ENCODE results near the gene SORCS2.

SORCS2 gene

GRCh38 chr4:7330031-7330596 lies 137.8 kb downstream of the SORCS2 start:
- DNase-seq = no peak

- DNase-seq = no peak
Observed at GRCh38 chr4:7330811-7331681, 138.7 kb downstream of the SORCS2 start.

GRCh38 chr4:7331682-7332000 lies 139.3 kb downstream of the SORCS2 start:
- DNase-seq = no peak

DNA sequence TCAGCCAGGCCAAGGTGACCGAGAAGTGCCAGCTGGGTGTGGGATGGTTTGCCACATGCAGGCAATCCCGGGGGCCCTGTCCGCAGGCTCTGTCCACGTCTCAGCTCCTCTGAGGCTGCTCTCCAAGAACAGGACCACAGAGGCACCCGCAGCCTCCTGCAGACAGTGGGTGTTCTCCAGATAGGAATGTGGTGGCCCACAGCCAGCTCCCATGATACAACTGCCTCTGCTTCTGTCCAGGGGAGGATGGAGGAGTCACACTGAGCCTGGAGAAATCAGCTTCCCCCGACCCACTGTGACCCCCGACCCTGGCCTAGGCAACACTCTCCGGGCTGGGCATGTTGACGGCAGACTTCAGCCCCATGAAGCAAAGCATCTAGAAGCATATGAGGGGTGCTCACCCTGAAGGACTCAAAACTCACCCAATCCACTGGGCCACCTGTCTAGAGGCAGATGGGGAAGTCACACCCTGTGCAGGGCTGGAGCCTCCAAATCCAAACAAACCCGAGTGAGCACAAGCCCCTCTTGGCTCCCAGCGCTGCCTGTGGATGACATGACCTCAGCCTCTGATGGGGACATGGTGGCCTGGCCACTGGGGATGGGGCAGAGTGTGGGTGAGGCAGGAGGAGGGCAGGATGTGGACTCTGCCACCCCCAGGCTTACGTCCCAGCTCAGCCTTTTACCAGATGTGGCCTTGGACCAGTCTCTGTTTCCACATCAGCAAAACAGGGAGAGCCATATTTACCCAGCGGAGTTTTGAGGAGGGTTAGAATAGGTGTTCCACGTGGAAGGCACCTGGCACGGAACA lies 140.1 kb downstream of the SORCS2 start:
- no peak for DNase-seq

DNA sequence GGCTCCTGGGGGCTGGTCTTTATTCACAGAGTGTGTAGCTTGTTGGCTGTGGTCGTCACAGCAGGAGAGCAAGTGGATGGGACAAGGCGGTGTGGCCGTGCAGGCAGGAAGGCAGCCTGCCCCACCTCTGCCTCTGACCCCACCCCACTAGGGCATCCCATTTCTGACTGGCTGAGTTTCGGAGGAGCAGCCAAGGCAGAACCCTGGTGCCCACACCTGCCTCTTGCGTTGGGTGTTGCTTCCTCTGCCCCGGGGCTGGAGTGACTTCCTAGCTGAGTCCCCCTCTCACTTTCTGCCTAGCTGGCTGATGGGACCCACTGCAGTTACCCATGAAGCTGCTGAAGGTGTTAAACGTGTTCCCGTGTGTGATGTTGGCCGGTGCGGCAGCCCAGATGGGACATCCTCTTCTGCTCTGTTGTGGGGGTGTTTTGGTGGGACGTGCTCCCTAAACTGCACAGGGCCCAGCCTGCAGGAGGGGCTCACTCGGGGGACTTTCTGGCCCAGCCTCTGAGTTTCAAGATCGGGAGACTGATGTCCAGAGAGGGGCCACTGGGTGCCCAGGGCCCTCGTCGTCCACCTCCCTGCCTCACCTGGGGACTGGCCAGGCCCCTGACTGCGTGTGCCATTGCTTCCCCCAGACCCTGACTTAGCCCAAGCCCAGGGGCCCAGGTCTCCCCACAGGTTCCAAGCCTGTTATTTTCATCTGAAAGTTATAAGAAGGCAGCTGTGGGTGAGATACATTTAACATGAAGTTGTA lies 140.9 kb downstream of the SORCS2 start:
- no peak for DNase-seq

- DNase-seq = no peak
Observed at GRCh38 chr4:7333801-7334421, 141.6 kb downstream of the SORCS2 start.

GRCh38 chr4:7334521-7335275 lies 142.4 kb downstream of the SORCS2 start:
- DNase-seq = no peak

DNA sequence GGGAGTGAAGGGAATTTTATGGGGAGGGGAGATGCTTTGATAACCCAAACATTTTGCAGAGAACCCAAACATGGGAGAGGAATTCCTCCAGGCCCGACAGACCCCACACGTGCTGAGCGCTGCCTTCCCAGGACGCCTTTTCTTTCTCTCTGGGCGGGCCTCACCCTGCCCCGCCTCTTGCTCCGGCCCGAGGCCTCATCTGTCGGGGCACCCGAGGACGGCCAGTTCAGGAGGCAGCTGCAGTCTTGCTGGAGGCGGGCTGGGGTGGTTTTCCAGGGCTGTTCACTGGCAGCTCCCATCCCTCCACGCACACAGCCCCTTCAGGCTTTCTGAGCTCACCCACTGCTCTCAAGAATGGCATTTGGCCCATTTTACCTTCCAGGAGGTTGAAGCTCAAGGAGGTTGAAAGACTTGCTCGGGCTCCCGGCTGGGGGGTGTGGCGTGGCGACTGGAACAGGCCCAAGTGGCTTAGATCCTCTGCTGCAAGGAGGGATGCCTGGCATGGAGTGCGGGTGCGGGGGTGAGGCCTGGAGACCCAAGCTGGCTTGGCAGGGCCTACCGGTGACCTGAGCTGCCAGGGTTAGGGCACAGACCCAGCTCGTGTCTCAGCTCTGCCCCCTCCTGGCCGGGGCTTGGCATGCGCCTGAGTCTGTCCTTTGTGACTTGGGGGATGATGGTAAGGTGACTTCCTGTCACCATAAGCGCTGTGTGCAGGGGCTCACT lies 143.2 kb downstream of the SORCS2 start:
- peak in 1 of 2 donors; percentile 11 for DNase-seq

DNA sequence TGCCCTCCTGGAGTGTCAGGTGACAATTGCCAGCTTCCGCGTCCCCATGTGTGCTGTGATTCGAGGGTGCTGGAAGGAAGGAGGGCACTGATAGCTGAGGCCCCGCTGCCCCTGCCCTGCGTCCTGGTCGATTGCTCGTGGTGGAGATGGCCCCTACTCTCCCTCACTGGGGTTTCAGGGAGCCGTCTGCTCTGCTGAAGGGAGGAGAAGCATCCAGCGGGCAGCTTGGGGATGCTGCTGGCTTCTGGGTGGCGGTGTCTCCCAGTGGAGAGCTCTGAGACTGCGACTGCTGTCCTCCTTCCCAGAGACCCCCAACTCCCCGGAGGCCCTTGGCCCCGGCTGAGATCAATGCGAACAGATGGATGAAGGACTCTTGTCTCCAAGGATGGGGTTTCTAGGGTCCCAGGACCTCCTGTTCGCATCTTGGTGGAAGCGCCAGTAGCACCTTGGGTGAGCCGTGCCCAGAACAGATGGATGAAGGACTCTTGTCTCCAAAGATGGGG lies 143.8 kb downstream of the SORCS2 start:
- DNase-seq = no peak

DNA sequence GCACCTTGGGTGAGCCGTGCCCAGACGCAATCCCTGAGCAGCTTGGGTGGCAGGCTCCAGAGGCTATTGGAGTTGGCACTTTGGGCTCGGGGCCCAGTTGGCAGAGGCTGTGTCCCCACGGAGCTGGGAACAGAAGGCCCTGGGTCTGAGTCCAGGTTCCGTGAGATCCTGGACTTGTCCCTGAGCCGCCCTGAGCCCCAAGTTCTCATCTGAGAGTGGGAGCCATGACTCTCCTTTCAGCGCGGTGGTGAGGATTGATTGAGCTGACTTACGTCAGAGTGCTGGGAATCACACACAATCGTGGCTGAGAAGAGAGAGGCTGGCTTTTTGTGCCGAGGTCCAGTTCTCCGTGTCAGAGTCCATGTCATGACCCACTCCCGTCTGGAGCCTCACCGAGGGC lies 144.4 kb downstream of the SORCS2 start:
- DNase-seq = no peak

- DNase-seq = no peak
Observed at GRCh38 chr4:7337196-7338058, 145.1 kb downstream of the SORCS2 start.

DNA sequence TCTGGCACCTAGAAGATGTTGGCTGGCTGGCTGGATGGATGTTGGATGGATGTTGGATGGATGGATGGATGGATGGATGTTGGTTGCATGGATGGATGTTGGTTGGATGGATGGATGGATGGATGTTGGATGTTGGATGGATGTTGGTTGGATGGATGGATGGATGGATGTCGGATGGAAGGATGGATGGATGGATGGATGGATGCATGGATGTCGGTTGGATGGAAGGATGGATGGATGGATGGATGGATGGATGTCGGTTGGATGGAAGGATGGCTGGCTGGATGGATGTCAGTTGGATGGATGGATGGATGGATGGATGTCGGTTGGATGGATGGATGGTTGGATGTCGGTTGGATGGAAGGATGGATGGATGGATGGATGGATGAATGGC lies 145.7 kb downstream of the SORCS2 start:
- no peak for DNase-seq

DNA sequence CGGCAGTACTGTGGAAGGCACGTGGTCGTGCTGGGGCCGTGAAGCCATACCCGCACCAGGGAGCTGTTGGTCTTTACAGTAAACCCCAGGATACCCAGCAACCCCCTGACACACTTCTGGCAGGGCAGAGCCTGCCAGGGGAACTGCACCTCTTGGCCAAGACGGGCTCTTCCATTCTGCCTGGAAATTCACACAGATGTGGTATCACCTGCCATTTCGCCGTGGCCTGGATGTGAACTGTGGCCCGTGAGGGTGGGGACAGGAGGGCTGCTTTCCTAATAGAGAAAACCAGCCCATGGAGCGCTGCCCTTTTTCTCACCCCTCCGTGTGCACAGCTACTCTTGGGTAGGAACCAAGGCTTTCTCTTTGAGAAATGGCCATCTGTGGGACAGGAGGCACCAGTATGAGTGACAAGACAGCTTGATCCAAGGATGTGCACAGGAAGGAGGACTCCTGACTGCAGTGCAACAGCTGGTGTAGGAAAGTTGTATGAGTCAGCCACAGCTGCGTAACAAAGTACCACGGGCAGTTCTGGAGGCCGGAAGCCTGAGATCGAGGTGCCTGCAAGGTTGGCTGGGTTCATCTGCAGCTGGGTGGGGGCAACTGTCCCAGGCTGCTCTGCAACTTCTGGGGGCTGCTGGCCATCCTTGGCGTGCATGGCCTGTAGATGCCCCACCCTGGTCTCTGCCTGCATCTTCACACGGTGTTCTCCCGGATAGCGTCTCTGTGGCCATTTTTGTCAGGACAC lies 146.7 kb downstream of the SORCS2 start:
- DNase-seq = no peak

GRCh38 chr4:7339751-7340552 lies 147.6 kb downstream of the SORCS2 start:
- DNase-seq = no peak

- no peak for DNase-seq
Observed at GRCh38 chr4:7340553-7341433, 148.5 kb downstream of the SORCS2 start.

- DNase-seq = no peak
Observed at GRCh38 chr4:7341491-7342222, 149.3 kb downstream of the SORCS2 start.

All from activated CD4-positive, alpha-beta T cell treated with anti-CD3 and anti-CD28 coated beads for 4 hours (primary cell).